Endothelial cell (in vitro differentiated cells): ENCODE measurements around the gene RFFL. TPM values are rescaled to one million over a fixed set of nuclear protein-coding genes. Genes with fewer than 3 reads are reported as not detected.
"Not testable (repeated sequence)": the region's sequence is repeated elsewhere in the genome, so short reads cannot be mapped to it uniquely, and the experiment has no call there.

Experiments used
- DNase-seq: peaks from one replicate; pipeline ENCODE4 v3.0.0; 2021; ENCODE audit warnings: low spot score
- H3K27ac Mint-ChIP-seq: one replicate; pipeline ENCODE4 v1.8.0; 2021; ENCODE audit warnings: mixed read lengths, inconsistent platforms; ENCODE audit not compliant: unreplicated experiment
- H3K27me3 Mint-ChIP-seq: one replicate; pipeline ENCODE4 v1.8.0; 2021; ENCODE audit warnings: mild to moderate bottlenecking, moderate library complexity, mixed read lengths, inconsistent platforms; ENCODE audit not compliant: unreplicated experiment
- H3K36me3 Mint-ChIP-seq: one replicate; pipeline ENCODE4 v1.8.0; 2021; ENCODE audit warnings: mild to moderate bottlenecking, low read depth, mixed read lengths, inconsistent platforms; ENCODE audit not compliant: unreplicated experiment
- H3K4me1 Mint-ChIP-seq: one replicate; pipeline ENCODE4 v1.8.0; 2021; ENCODE audit warnings: mild to moderate bottlenecking, mixed read lengths, inconsistent platforms; ENCODE audit not compliant: unreplicated experiment
- H3K4me3 Mint-ChIP-seq: one replicate; pipeline ENCODE4 v1.8.0; 2021; ENCODE audit warnings: mild to moderate bottlenecking, mixed read lengths, inconsistent platforms; ENCODE audit not compliant: unreplicated experiment
- H3K9me3 Mint-ChIP-seq: one replicate; pipeline ENCODE4 v1.8.0; 2021; ENCODE audit warnings: mixed read lengths, inconsistent platforms; ENCODE audit not compliant: unreplicated experiment
- CTCF ChIP-seq: fragments of 200-600 bp; sonication (generic); IDR thresholded peaks from one replicate; pipeline ENCODE4 v1.5.0; 2021; ENCODE audit warnings: antibody characterized with exemption; ENCODE audit not compliant: unreplicated experiment
- total RNA-seq: library from RNA; stranded (reverse); fragmentation: NEBNext Ultra II Directional; extraction: Animal tissue kit (Norgen Biotek cat#: 25700); gene quantifications from one replicate; pipeline ENCODE4 v1.2.1, GENCODE V29; 2021; ENCODE audit not compliant: unreplicated experiment

RFFL gene
- total RNA-seq, 1 donor from 2014 or later, result 20.6 TPM

- Mint-ChIP-seq H3K4me1 (no peaks in the 10 kb centered on the region), H3K36me3 (peaks cover 24% of the 10 kb centered on the region), H3K27ac (no peak overlapping the region), H3K27me3 (peaks cover 1% of the 10 kb centered on the region), H3K4me3 (peak overlapping the region; percentile 4), H3K9me3 (no peaks in the 10 kb centered on the region)
- TF ChIP-seq CTCF, result no peak
- DNase-seq, result no peak
Measured at GRCh38 chr17:35001549-35001948, 62.0 kb downstream of the RFFL start.

DNA sequence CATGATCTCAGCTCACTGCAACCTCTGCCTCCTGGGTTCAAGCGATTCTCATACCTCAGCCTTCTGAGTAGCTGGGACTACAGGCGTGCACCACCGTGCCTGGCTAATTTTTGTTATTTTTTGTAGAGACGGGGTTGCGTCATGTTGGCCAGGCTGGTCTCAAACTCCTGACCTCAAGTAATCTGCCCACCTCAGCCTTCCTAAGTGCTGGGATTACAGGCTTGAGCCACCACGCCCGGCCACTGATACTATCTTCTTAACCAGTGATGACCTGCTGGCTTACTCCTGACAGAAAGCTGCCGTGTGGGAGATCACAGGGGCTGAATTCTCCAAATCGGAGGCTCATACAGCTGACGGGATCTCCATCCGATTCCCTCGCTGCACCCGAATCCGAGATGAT is 62.5 kb downstream of the RFFL start:
- H3K36me3 Mint-ChIP-seq, result peaks cover 28% of the 10 kb centered on the region
- H3K9me3 Mint-ChIP-seq, DNase-seq, H3K4me1 Mint-ChIP-seq, H3K27me3 Mint-ChIP-seq, H3K27ac Mint-ChIP-seq, H3K4me3 Mint-ChIP-seq: not testable (repeated sequence)

DNA sequence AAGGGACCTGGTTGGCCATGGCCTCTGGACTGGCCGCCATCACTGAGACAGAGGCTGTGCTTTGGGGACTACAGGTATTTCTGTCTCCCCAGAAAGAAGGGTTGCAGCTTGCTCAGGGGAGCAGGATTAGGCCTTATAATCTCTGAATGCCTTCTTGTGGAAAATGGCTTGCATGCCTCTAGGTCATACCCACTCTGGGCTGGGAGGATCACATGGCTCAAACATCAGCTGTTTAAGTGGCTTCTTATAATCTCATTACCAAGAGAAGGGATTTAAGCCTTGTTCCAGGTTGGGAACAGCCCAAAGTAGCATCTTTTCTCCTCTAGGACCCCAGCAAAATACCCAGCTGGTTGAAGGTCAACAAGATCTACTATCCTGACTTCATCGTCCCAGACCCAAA is 64.1 kb downstream of the RFFL start:
- Mint-ChIP-seq H3K9me3 (no peaks in the 10 kb centered on the region), H3K36me3 (peaks cover 38% of the 10 kb centered on the region), H3K27me3 (peaks cover 1% of the 10 kb centered on the region), H3K4me1 (no peaks in the 10 kb centered on the region), H3K27ac (no peak overlapping the region), H3K4me3 (no peak overlapping the region)
- DNase-seq, result no peak
- TF ChIP-seq CTCF, result no peak

GRCh38 chr17:34998205-34998604 is 65.3 kb downstream of the RFFL start:
- Mint-ChIP-seq H3K9me3 (no peaks in the 10 kb centered on the region), H3K27me3 (peaks cover 1% of the 10 kb centered on the region), H3K27ac (no peak overlapping the region), H3K36me3 (peaks cover 32% of the 10 kb centered on the region), H3K4me3 (no peak overlapping the region), H3K4me1 (no peaks in the 10 kb centered on the region)
- DNase-seq, result peak; percentile 79
- TF ChIP-seq CTCF, result peak; percentile 29

DNA sequence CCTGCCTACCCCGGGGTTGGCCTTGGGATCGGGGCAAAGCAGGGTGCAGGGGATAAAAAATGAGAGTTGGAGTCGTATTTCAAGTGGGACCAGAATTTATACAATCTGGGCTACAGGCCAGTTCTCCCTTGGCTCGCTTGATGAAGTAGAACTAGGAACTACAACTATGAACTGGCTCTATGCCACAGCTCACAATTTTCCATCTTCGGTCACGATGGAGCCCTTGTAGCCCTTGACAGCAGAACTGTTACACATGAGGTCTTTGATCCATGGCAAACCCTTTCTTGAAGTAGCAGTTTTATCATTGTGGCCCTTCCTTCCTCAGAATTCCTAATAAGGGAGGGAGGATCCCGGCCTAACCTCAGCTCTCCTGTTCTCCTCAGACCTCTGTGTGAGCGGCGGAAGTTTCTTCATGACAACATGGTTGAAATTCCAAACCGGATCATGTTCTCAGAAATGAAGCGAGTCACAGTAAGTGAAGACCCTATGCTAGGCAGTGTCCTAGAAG is 66.1 kb downstream of the RFFL start:
- no peak overlapping the region for H3K27ac Mint-ChIP-seq
- H3K36me3 Mint-ChIP-seq, result peaks cover 36% of the 10 kb centered on the region
- no peak overlapping the region for H3K4me3 Mint-ChIP-seq
- H3K9me3 Mint-ChIP-seq, result no peaks in the 10 kb centered on the region
- H3K27me3 Mint-ChIP-seq, result peaks cover 1% of the 10 kb centered on the region
- no peak for DNase-seq
- no peaks in the 10 kb centered on the region for H3K4me1 Mint-ChIP-seq
- no peak for TF ChIP-seq CTCF
